GM12878 (cell line): ENCODE results near the gene SRSF5. TPM values are rescaled to one million over a fixed set of nuclear protein-coding genes. Genes with fewer than 3 reads are reported as not detected.

ENCODE experiments used
- CTCF ChIP-seq, 3 experiments: IDR thresholded peaks in 2 of 3; conservative IDR thresholded peaks in 1 of 3; 2 replicates each; pipeline ENCODE4 v1.5.1; 2011; ENCODE audit warnings: low read depth in 3 of 3, low read length in 3 of 3, mild to moderate bottlenecking in 3 of 3, control low read depth in 2 of 3, moderate library complexity in 2 of 3, inconsistent platforms in 1 of 3, mixed read lengths in 1 of 3; ENCODE audit not compliant: control insufficient read depth in 2 of 3, insufficient read depth in 1 of 3; ENCODE audit errors: extremely low read depth in 1 of 3
- E4F1 ChIP-seq: fragments of 450-650 bp; IDR thresholded peaks from 2 replicates; pipeline ENCODE4 v1.6.1; 2018; ENCODE audit warnings: borderline replicate concordance, mild to moderate bottlenecking; ENCODE audit not compliant: partially characterized antibody
- HDGF ChIP-seq: fragments of 450-650 bp; IDR thresholded peaks from 2 replicates; pipeline ENCODE4 v1.6.1; 2016; ENCODE audit warnings: antibody characterized with exemption
- HSF1 ChIP-seq: fragments of 150-350 bp; IDR thresholded peaks from 2 replicates; pipeline ENCODE4 v1.6.1; 2014; ENCODE audit warnings: mild to moderate bottlenecking, low read depth, low read length
- LARP7 ChIP-seq: fragments of 450-650 bp; IDR thresholded peaks from 2 replicates; pipeline ENCODE4 v1.6.1; 2017; ENCODE audit warnings: mild to moderate bottlenecking
- MEF2A ChIP-seq: IDR thresholded peaks from 2 replicates; pipeline ENCODE4 v1.6.1; 2011; ENCODE audit warnings: low read depth, mild to moderate bottlenecking, low read length, moderate library complexity; ENCODE audit not compliant: insufficient read depth
- NR2F1 ChIP-seq: fragments of 450-650 bp; conservative IDR thresholded peaks from 2 replicates; pipeline ENCODE4 v1.6.1; 2017; ENCODE audit warnings: mild to moderate bottlenecking
- NRF1 ChIP-seq: conservative IDR thresholded peaks from 2 replicates; pipeline ENCODE4 v1.6.1; 2011; ENCODE audit warnings: mild to moderate bottlenecking, low read depth, low read length, improper control_type of control experiment
- PAX5 ChIP-seq: IDR thresholded peaks from 2 replicates; pipeline ENCODE4 v1.6.1; 2011; ENCODE audit warnings: low read depth, low read length, borderline replicate concordance
- POLR2AphosphoS5 ChIP-seq: IDR thresholded peaks from 2 replicates; pipeline ENCODE4 v1.6.1; 2011; ENCODE audit warnings: mild to moderate bottlenecking, low read length, inconsistent platforms
- RAD21 ChIP-seq: IDR thresholded peaks from 2 replicates; pipeline ENCODE4 v1.6.1; 2011; ENCODE audit warnings: mild to moderate bottlenecking, low read depth, low read length, moderate library complexity; ENCODE audit not compliant: insufficient read depth
- RB1 ChIP-seq: fragments of 450-650 bp; formaldehyde crosslinking; IDR thresholded peaks from 2 replicates; pipeline ENCODE4 v1.6.1; 2017; ENCODE audit warnings: mild to moderate bottlenecking, borderline replicate concordance
- SIX5 ChIP-seq: IDR thresholded peaks from 2 replicates; pipeline ENCODE4 v1.6.1; 2011; ENCODE audit warnings: mild to moderate bottlenecking, low read depth, low read length, moderate library complexity; ENCODE audit not compliant: severe bottlenecking
- SREBF1 ChIP-seq: IDR thresholded peaks from 2 replicates; pipeline ENCODE4 v1.6.1; 2012; ENCODE audit warnings: mild to moderate bottlenecking, low read length
- SREBF2 ChIP-seq: IDR thresholded peaks from 2 replicates; pipeline ENCODE4 v1.6.1; 2012; ENCODE audit warnings: mild to moderate bottlenecking, low read length
- TAF1 ChIP-seq: IDR thresholded peaks from 2 replicates; pipeline ENCODE4 v1.6.1; 2011; ENCODE audit warnings: mild to moderate bottlenecking, low read depth, low read length, borderline replicate concordance
- ZNF217 ChIP-seq: fragments of 450-650 bp; IDR thresholded peaks from 2 replicates; pipeline ENCODE4 v1.6.1; 2017; ENCODE audit warnings: antibody characterized with exemption, mild to moderate bottlenecking
- ZNF687 ChIP-seq: fragments of 450-650 bp; IDR thresholded peaks from 2 replicates; pipeline ENCODE4 v1.6.1; 2017; ENCODE audit warnings: mild to moderate bottlenecking, moderate library complexity
- polyA plus RNA-seq, 11 experiments: library from polyadenylated mRNA; depleted of rRNA in 4 of 11; unstranded in 6 of 11; stranded (reverse) in 5 of 11; fragments of >200 nt; fragmentation: Nextera tagmentation in 4 of 11; fragmentation: Illumina TruSeq in 1 of 11; extraction: Ambion mirVana in 4 of 11; extraction: Trizol in 1 of 11; gene quantifications; 1 replicate in 1 of 11; 2 replicates in 10 of 11; pipeline versions ENCODE4 v1.2.1 to v1.2.3, GENCODE V29; 2011 to 2016; ENCODE audit warnings: inconsistent platforms in 2 of 11, missing spikeins in 2 of 11, low read depth in 1 of 11
- total RNA-seq, 4 experiments: library from RNA; depleted of rRNA in 3 of 4; stranded (reverse); fragments of >200 nt in 3 of 4; fragmentation: Illumina TruSeq in 1 of 4; extraction: Trizol in 1 of 4; gene quantifications; 2 replicates each; pipeline versions ENCODE4 v1.2.1 to v1.2.3, GENCODE V29; 2013 to 2021
- TF ChIP-seq, protein P1 (sequence below): fragments of 450-650 bp; IDR thresholded peaks from 2 replicates; pipeline ENCODE4 v1.6.1; 2017; ENCODE audit warnings: mild to moderate bottlenecking, low read depth, inconsistent platforms; ENCODE audit not compliant: poor library complexity, severe bottlenecking

Gene SRSF5
- total and polyA plus RNA-seq, 10 of the 15 experiments (the other 5 are each of a cell fraction or from before 2014, with no cell fraction given), result 136 to 453 (median 275) TPM

GRCh38 chr14:69766984-69767368 lies at the start of gene SRSF5 (continued):
- TF ChIP-seq NRF1, result no peak
- TF ChIP-seq ZNF687, result peak; percentile 92
- peak; percentile 22; the same call in 1 of the 2 replicates for TF ChIP-seq PAX5
- TF ChIP-seq, protein P1, sequence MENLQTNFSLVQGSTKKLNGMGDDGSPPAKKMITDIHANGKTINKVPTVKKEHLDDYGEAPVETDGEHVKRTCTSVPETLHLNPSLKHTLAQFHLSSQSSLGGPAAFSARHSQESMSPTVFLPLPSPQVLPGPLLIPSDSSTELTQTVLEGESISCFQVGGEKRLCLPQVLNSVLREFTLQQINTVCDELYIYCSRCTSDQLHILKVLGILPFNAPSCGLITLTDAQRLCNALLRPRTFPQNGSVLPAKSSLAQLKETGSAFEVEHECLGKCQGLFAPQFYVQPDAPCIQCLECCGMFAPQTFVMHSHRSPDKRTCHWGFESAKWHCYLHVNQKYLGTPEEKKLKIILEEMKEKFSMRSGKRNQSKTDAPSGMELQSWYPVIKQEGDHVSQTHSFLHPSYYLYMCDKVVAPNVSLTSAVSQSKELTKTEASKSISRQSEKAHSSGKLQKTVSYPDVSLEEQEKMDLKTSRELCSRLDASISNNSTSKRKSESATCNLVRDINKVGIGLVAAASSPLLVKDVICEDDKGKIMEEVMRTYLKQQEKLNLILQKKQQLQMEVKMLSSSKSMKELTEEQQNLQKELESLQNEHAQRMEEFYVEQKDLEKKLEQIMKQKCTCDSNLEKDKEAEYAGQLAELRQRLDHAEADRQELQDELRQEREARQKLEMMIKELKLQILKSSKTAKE, result no peak
- TF ChIP-seq LARP7, result peak; percentile 15; the same call in 1 of the 2 replicates
- peak; percentile 92 for TF ChIP-seq TAF1
- TF ChIP-seq ZNF217, result no peak
- peak; percentile 73 for TF ChIP-seq E4F1
- TF ChIP-seq CTCF (IDR thresholded peaks at IDR 0.05 in 2 of 3, conservative IDR thresholded peaks at IDR 0.05 in 1 of 3; ENCODE audit: control insufficient read depth in 2 of 3, extremely low read depth in 1 of 3, insufficient read depth in 1 of 3, low read depth in 3 of 3, low read length in 3 of 3), result no peak
- TF ChIP-seq HDGF, result no peak; the same call in 1 of the 2 replicates
- TF ChIP-seq RAD21, result no peak
- peak; percentile 100 for TF ChIP-seq POLR2AphosphoS5
- TF ChIP-seq SREBF2, result no peak
- no peak for TF ChIP-seq MEF2A
- peak; percentile 8 for TF ChIP-seq SIX5
- no peak for TF ChIP-seq RB1
- no peak for TF ChIP-seq SREBF1
- TF ChIP-seq NR2F1, result no peak
- no peak; the same call in 1 of the 2 replicates for TF ChIP-seq HSF1
